ENCODE data around the gene RNU6-1. TPM values are rescaled to one million over a fixed set of nuclear protein-coding genes. Genes with fewer than 3 reads are reported as not detected.
A peak's percentile ranks its signal among the peaks of the same experiment; 100 is the strongest.

Gene RNU6-1
- total RNA-seq, 1 donor = not detected

- Histone ChIP-seq H2AFZ (ENCODE audit: low read length) (no peak overlapping the region), H3K27me3 (ENCODE audit: insufficient read depth, low read length) (peaks cover 93% of the 10 kb centered on the region), H3K79me2 (ENCODE audit: insufficient read depth, low read length) (no peaks in the 10 kb centered on the region), H4K20me1 (ENCODE audit: insufficient read depth, low read length) (peaks cover 11% of the 10 kb centered on the region), H3K36me3 (ENCODE audit: insufficient read depth, low read length) (no peaks in the 10 kb centered on the region), H3K9me3 (ENCODE audit: low read depth, low read length) (no peaks in the 10 kb centered on the region), H3K4me1 (ENCODE audit: insufficient read depth, low read length) (peaks cover 5% of the 10 kb centered on the region), H3K4me2 (ENCODE audit: insufficient read depth, low read length) (no peak overlapping the region), H3K4me3 (ENCODE audit: insufficient read depth, low read length) (no peak overlapping the region), H3K27ac (ENCODE audit: low read depth, low read length) (no peak overlapping the region)
- no peak for TF ChIP-seq CTCF (IDR thresholded peaks at IDR 0.05; ENCODE audit: extremely low read depth, low read depth, low read length)
- peak; percentile 77 for DNase-seq (ENCODE audit: insufficient read length, low spot score, missing footprints)
These were observed 12.1 kb downstream of the RNU6-1 start for GRCh38 chr15:67827562-67828277.

GRCh38 chr15:67826717-67827561, 12.9 kb downstream of the RNU6-1 start:
- H3K79me2 ChIP-seq (ENCODE audit: insufficient read depth, low read length) = no peaks in the 10 kb centered on the region

GRCh38 chr15:67825881-67826716, 13.7 kb downstream of the RNU6-1 start:
- Histone ChIP-seq H4K20me1 (ENCODE audit: insufficient read depth, low read length) (peaks cover 17% of the 10 kb centered on the region), H3K4me2 (ENCODE audit: insufficient read depth, low read length) (peak overlapping the region; percentile 66), H3K4me1 (ENCODE audit: insufficient read depth, low read length) (peaks cover 5% of the 10 kb centered on the region), H3K4me3 (ENCODE audit: insufficient read depth, low read length) (peak overlapping the region; percentile 39), H3K36me3 (ENCODE audit: insufficient read depth, low read length) (no peaks in the 10 kb centered on the region), H3K27ac (ENCODE audit: low read depth, low read length) (no peak overlapping the region), H3K9me3 (ENCODE audit: low read depth, low read length) (no peaks in the 10 kb centered on the region), H3K27me3 (ENCODE audit: insufficient read depth, low read length) (peaks cover 95% of the 10 kb centered on the region), H3K79me2 (ENCODE audit: insufficient read depth, low read length) (no peaks in the 10 kb centered on the region), H2AFZ (ENCODE audit: low read length) (no peak overlapping the region)
- no peak for TF ChIP-seq CTCF (IDR thresholded peaks at IDR 0.05; ENCODE audit: extremely low read depth, low read depth, low read length)
- DNase-seq (ENCODE audit: insufficient read length, low spot score, missing footprints) = peak; percentile 87

More at GRCh38 chr15:67826717-67827561, 12.9 kb downstream of the RNU6-1 start:
- Histone ChIP-seq H3K9me3 (ENCODE audit: low read depth, low read length) (no peaks in the 10 kb centered on the region), H3K27ac (ENCODE audit: low read depth, low read length) (no peak overlapping the region), H3K4me2 (ENCODE audit: insufficient read depth, low read length) (no peak overlapping the region), H3K36me3 (ENCODE audit: insufficient read depth, low read length) (no peaks in the 10 kb centered on the region), H4K20me1 (ENCODE audit: insufficient read depth, low read length) (peaks cover 13% of the 10 kb centered on the region), H2AFZ (ENCODE audit: low read length) (no peak overlapping the region), H3K4me3 (ENCODE audit: insufficient read depth, low read length) (no peak overlapping the region), H3K4me1 (ENCODE audit: insufficient read depth, low read length) (peaks cover 5% of the 10 kb centered on the region), H3K27me3 (ENCODE audit: insufficient read depth, low read length) (peaks cover 93% of the 10 kb centered on the region)
- DNase-seq (ENCODE audit: insufficient read length, low spot score, missing footprints) = peak; percentile 88
- no peak for TF ChIP-seq CTCF (IDR thresholded peaks at IDR 0.05; ENCODE audit: extremely low read depth, low read depth, low read length)

Measured in osteoblast (primary cell).